Progenitor cell of endocrine pancreas (in vitro differentiated cells): ENCODE measurements around the gene PPP1R36. TPM values are rescaled to one million over a fixed set of nuclear protein-coding genes. Genes with fewer than 3 reads are reported as not detected.

Source experiments
- DNase-seq: peaks from one replicate; pipeline ENCODE4 v3.0.0; 2021; ENCODE audit warnings: low spot score; ENCODE audit not compliant: unreplicated experiment
- H3K27ac Mint-ChIP-seq: 2 replicates; pipeline ENCODE4 v1.8.0; 2021; ENCODE audit warnings: mild to moderate bottlenecking, moderate library complexity, mixed read lengths
- H3K27me3 Mint-ChIP-seq: 2 replicates; pipeline ENCODE4 v1.8.0; 2021; ENCODE audit warnings: mixed read lengths
- H3K36me3 Mint-ChIP-seq: 2 replicates; pipeline ENCODE4 v1.8.0; 2022; ENCODE audit warnings: mixed read lengths; ENCODE audit not compliant: insufficient read depth
- H3K4me1 Mint-ChIP-seq: 2 replicates; pipeline ENCODE4 v1.8.0; 2021; ENCODE audit warnings: low read depth, mixed read lengths
- H3K4me3 Mint-ChIP-seq: 2 replicates; pipeline ENCODE4 v1.8.0; 2021; ENCODE audit warnings: low read depth, mild to moderate bottlenecking, moderate library complexity, mixed read lengths
- H3K9me3 Mint-ChIP-seq: 2 replicates; pipeline ENCODE4 v1.8.0; 2021; ENCODE audit warnings: low read depth, mixed read lengths
- CTCF ChIP-seq: fragments of 200-600 bp; sonication (generic); IDR thresholded peaks from one replicate; pipeline ENCODE4 v1.5.0; 2021; ENCODE audit warnings: antibody characterized with exemption, mild to moderate bottlenecking; ENCODE audit not compliant: unreplicated experiment
- total RNA-seq: library from RNA; stranded (reverse); gene quantifications from 2 replicates; pipeline ENCODE4 v1.2.1, GENCODE V29; 2021

The PPP1R36 gene
- total RNA-seq, 1 donor from 2014 or later = 0.79 TPM

- Mint-ChIP-seq H3K4me3 (no peak overlapping the region), H3K27me3 (no peaks in the 10 kb centered on the region), H3K9me3 (no peaks in the 10 kb centered on the region), H3K27ac (no peak overlapping the region), H3K36me3 (no peaks in the 10 kb centered on the region), H3K4me1 (peaks cover 29% of the 10 kb centered on the region)
- TF ChIP-seq CTCF = no peak
- no peak for DNase-seq
Measured at GRCh38 chr14:64507376-64508156, 42.2 kb upstream of the PPP1R36 start.

GRCh38 chr14:64508215-64508776 is 41.5 kb upstream of the PPP1R36 start:
- TF ChIP-seq CTCF = no peak
- no peaks in the 10 kb centered on the region for H3K9me3 Mint-ChIP-seq
- no peak overlapping the region for H3K4me3 Mint-ChIP-seq
- no peak overlapping the region for H3K27ac Mint-ChIP-seq
- peaks cover 25% of the 10 kb centered on the region for H3K4me1 Mint-ChIP-seq
- DNase-seq = no peak
- H3K27me3 Mint-ChIP-seq = no peaks in the 10 kb centered on the region
- H3K36me3 Mint-ChIP-seq = no peaks in the 10 kb centered on the region

GRCh38 chr14:64509036-64509435 is 40.7 kb upstream of the PPP1R36 start:
- Mint-ChIP-seq H3K36me3 (no peaks in the 10 kb centered on the region), H3K4me1 (peaks cover 27% of the 10 kb centered on the region), H3K27me3 (no peaks in the 10 kb centered on the region), H3K4me3 (no peak overlapping the region), H3K9me3 (no peaks in the 10 kb centered on the region), H3K27ac (no peak overlapping the region)
- no peak for TF ChIP-seq CTCF
- no peak for DNase-seq

- Mint-ChIP-seq H3K27ac (no peak overlapping the region), H3K4me1 (peaks cover 20% of the 10 kb centered on the region), H3K9me3 (no peaks in the 10 kb centered on the region), H3K36me3 (no peaks in the 10 kb centered on the region), H3K27me3 (no peaks in the 10 kb centered on the region), H3K4me3 (no peak overlapping the region)
- peak; percentile 37 for DNase-seq
- peak; percentile 93 for TF ChIP-seq CTCF
Measured at GRCh38 chr14:64510825-64511671, 38.7 kb upstream of the PPP1R36 start.

GRCh38 chr14:64513271-64513670 is 36.5 kb upstream of the PPP1R36 start:
- no peak overlapping the region for H3K4me3 Mint-ChIP-seq
- no peaks in the 10 kb centered on the region for H3K9me3 Mint-ChIP-seq
- H3K27ac Mint-ChIP-seq = no peak overlapping the region
- TF ChIP-seq CTCF = no peak
- DNase-seq = no peak
- peaks cover 13% of the 10 kb centered on the region for H3K4me1 Mint-ChIP-seq
- no peaks in the 10 kb centered on the region for H3K27me3 Mint-ChIP-seq
- no peaks in the 10 kb centered on the region for H3K36me3 Mint-ChIP-seq
